Astrocyte (in vitro differentiated cells and primary cell): ENCODE measurements around the gene RASEF. TPM values are rescaled to one million over a fixed set of nuclear protein-coding genes. Genes with fewer than 3 reads are reported as not detected.

Source experiments
- DNase-seq: peaks from one replicate; pipeline ENCODE4 v3.0.0-alpha.2; 2010; ENCODE audit warnings: low read depth
- FAIRE-seq: peaks from 2 replicates; lab custom pipeline; 2011; peaks lifted over from hg19 to GRCh38; lab: Jason Lieb, UNC
- H2AFZ ChIP-seq: 2 replicates; pipeline ENCODE4 v1.6.0; 2012; ENCODE audit warnings: low read depth, low read length, inconsistent platforms
- H3K27ac ChIP-seq: 2 replicates; pipeline ENCODE4 v1.5.1; 2011; ENCODE audit warnings: low read depth, low read length, inconsistent platforms
- H3K27me3 ChIP-seq: 2 replicates; pipeline ENCODE4 v1.6.0; 2011; ENCODE audit warnings: low read length, inconsistent platforms; ENCODE audit not compliant: insufficient read depth
- H3K36me3 ChIP-seq: 2 replicates; pipeline ENCODE4 v1.5.1; 2011; ENCODE audit warnings: low read length, inconsistent platforms; ENCODE audit not compliant: insufficient read depth
- H3K4me1 ChIP-seq: 2 replicates; pipeline ENCODE4 v1.5.1; 2011; ENCODE audit warnings: low read length, inconsistent platforms; ENCODE audit not compliant: insufficient read depth
- H3K4me2 ChIP-seq: 2 replicates; pipeline ENCODE4 v1.6.0; 2012; ENCODE audit warnings: low read length, inconsistent platforms
- H3K4me3 ChIP-seq: 2 replicates; pipeline ENCODE4 v1.5.1; 2011; ENCODE audit warnings: low read depth, mild to moderate bottlenecking, low read length, inconsistent platforms; ENCODE audit not compliant: insufficient read depth
- H3K79me2 ChIP-seq: 2 replicates; pipeline ENCODE4 v1.6.0; 2012; ENCODE audit warnings: mild to moderate bottlenecking, low read length, inconsistent platforms; ENCODE audit not compliant: insufficient read depth
- H3K9ac ChIP-seq: 2 replicates; pipeline ENCODE4 v1.6.0; 2012; ENCODE audit warnings: mild to moderate bottlenecking, low read length, inconsistent platforms
- H3K9me3 ChIP-seq: 2 replicates; pipeline ENCODE4 v1.5.1; 2012; ENCODE audit warnings: low read depth, mild to moderate bottlenecking, low read length, inconsistent platforms; ENCODE audit not compliant: insufficient read depth
- H4K20me1 ChIP-seq: 2 replicates; pipeline ENCODE4 v1.6.0; 2012; ENCODE audit warnings: low read length, inconsistent platforms; ENCODE audit not compliant: insufficient read depth
- H3K27ac Mint-ChIP-seq: one replicate; pipeline ENCODE4 v1.8.0; 2021; ENCODE audit warnings: mild to moderate bottlenecking, mixed read lengths; ENCODE audit not compliant: unreplicated experiment
- H3K27me3 Mint-ChIP-seq: one replicate; pipeline ENCODE4 v1.8.0; 2021; ENCODE audit warnings: low read depth, mixed read lengths; ENCODE audit not compliant: unreplicated experiment
- H3K36me3 Mint-ChIP-seq: one replicate; pipeline ENCODE4 v1.8.0; 2021; ENCODE audit warnings: low read depth, mixed read lengths; ENCODE audit not compliant: unreplicated experiment
- H3K4me1 Mint-ChIP-seq: one replicate; pipeline ENCODE4 v1.8.0; 2021; ENCODE audit warnings: low read depth, mixed read lengths; ENCODE audit not compliant: unreplicated experiment
- H3K4me3 Mint-ChIP-seq: one replicate; pipeline ENCODE4 v1.8.0; 2021; ENCODE audit warnings: mild to moderate bottlenecking, moderate library complexity, mixed read lengths; ENCODE audit not compliant: unreplicated experiment
- H3K9me3 Mint-ChIP-seq: one replicate; pipeline ENCODE4 v1.8.0; 2021; ENCODE audit warnings: mild to moderate bottlenecking, mixed read lengths; ENCODE audit not compliant: unreplicated experiment
- CTCF ChIP-seq: IDR thresholded peaks from 2 replicates; pipeline ENCODE4 v1.5.1; 2011; ENCODE audit warnings: low read depth, mild to moderate bottlenecking, inconsistent platforms, low read length, moderate library complexity; ENCODE audit not compliant: insufficient read depth
- EZH2 ChIP-seq: IDR thresholded peaks from 2 replicates; pipeline ENCODE4 v1.6.1; 2012; ENCODE audit warnings: mild to moderate bottlenecking, low read length, inconsistent platforms; ENCODE audit not compliant: insufficient read depth
- total RNA-seq: library from RNA; stranded (reverse); gene quantifications from 2 replicates; pipeline ENCODE4 v1.2.1, GENCODE V29; 2021

Gene RASEF
- total RNA-seq, 1 donor from 2014 or later: 0.91 TPM

- H4K20me1 ChIP-seq: no peaks in the 10 kb centered on the region
- no peak for TF ChIP-seq CTCF
- H3K36me3 Mint-ChIP-seq: peaks cover 2% of the 10 kb centered on the region
- H3K27me3 Mint-ChIP-seq: no peaks in the 10 kb centered on the region
- FAIRE-seq (peak; percentile 83), DNase-seq (peak; percentile 78)
- peak overlapping the region; percentile 88 for H3K27ac Mint-ChIP-seq
- peak overlapping the region; percentile 66 for H3K4me2 ChIP-seq
- no peaks in the 10 kb centered on the region for H3K79me2 ChIP-seq
- no peaks in the 10 kb centered on the region for H3K27me3 ChIP-seq
- H3K9me3 Mint-ChIP-seq: no peaks in the 10 kb centered on the region
- H3K4me3 Mint-ChIP-seq: no peak overlapping the region
- peak overlapping the region; percentile 70 for H3K9ac ChIP-seq
- H2AFZ ChIP-seq: peak overlapping the region; percentile 6
- H3K4me3 ChIP-seq: no peak overlapping the region
- H3K36me3 ChIP-seq: no peaks in the 10 kb centered on the region
- peaks cover 37% of the 10 kb centered on the region for H3K4me1 ChIP-seq
- H3K9me3 ChIP-seq: no peaks in the 10 kb centered on the region
- peak overlapping the region; percentile 88 for H3K27ac ChIP-seq
- H3K4me1 Mint-ChIP-seq: peaks cover 18% of the 10 kb centered on the region
Measured at GRCh38 chr9:83012922-83013838, 49.8 kb downstream of the RASEF start.

- Mint-ChIP-seq H3K36me3 (no peaks in the 10 kb centered on the region), H3K27ac (peak overlapping the region; percentile 88), H3K27me3 (no peaks in the 10 kb centered on the region), H3K4me3 (no peak overlapping the region), H3K9me3 (no peaks in the 10 kb centered on the region), H3K4me1 (peaks cover 20% of the 10 kb centered on the region)
- H3K9me3 ChIP-seq: no peaks in the 10 kb centered on the region
- no peak overlapping the region for H2AFZ ChIP-seq
- DNase-seq (peak; percentile 19), FAIRE-seq (no peak)
- peak overlapping the region; percentile 24 for H3K9ac ChIP-seq
- H3K36me3 ChIP-seq: no peaks in the 10 kb centered on the region
- no peaks in the 10 kb centered on the region for H4K20me1 ChIP-seq
- no peaks in the 10 kb centered on the region for H3K27me3 ChIP-seq
- no peak overlapping the region for H3K4me3 ChIP-seq
- peak overlapping the region; percentile 66 for H3K4me2 ChIP-seq
- TF ChIP-seq CTCF (no peak), EZH2 (no peak)
- H3K79me2 ChIP-seq: no peaks in the 10 kb centered on the region
- H3K4me1 ChIP-seq: peaks cover 37% of the 10 kb centered on the region
- peak overlapping the region; percentile 88 for H3K27ac ChIP-seq
Measured at GRCh38 chr9:83012168-83012921, 50.6 kb downstream of the RASEF start.
